B cell (primary cell): ENCODE data around the gene CCDC24. TPM values are rescaled to one million over a fixed set of nuclear protein-coding genes. Genes with fewer than 3 reads are reported as not detected.
A peak's percentile ranks its signal among the peaks of the same experiment; 100 is the strongest.

Experiments
- ATAC-seq: fragments of 200-7000 bp; cut with Tn5 transposase; one replicate; pipeline ENCODE4 v1.10.0; 2021; ENCODE audit warnings: low read depth, mild to moderate bottlenecking, moderate number of reproducible peaks, moderate library complexity
- CTCF ChIA-PET: fragments of 350-600 bp; sonication (Branson Sonifier 250); formaldehyde crosslinking; loops from one replicate; lab custom pipeline; 2021; ENCODE audit warnings: antibody characterized with exemption, inconsistent platforms; lab: Charles Lee
- POLR2A ChIA-PET: fragments of 350-600 bp; sonication (Branson Sonifier 250); formaldehyde crosslinking; loops from one replicate; lab custom pipeline; 2021; ENCODE audit warnings: antibody characterized with exemption; lab: Charles Lee
- DNase-seq: peaks from one replicate; pipeline ENCODE4 v3.0.0; 2013
- H2AFZ ChIP-seq: 2 replicates; pipeline ENCODE4 v1.6.1; 2012; ENCODE audit warnings: mild to moderate bottlenecking, low read depth, low read length; ENCODE audit not compliant: insufficient read depth, poor library complexity, severe bottlenecking
- H3K27ac ChIP-seq, 2 donors: 1 replicate in 1 of 2; 2 replicates in 1 of 2; pipeline ENCODE4 v1.5.1; 2012 to 2013; ENCODE audit warnings: low read length in 2 of 2, mild to moderate bottlenecking in 2 of 2, moderate library complexity in 1 of 2
- H3K27me3 ChIP-seq, 4 experiments: fragments of 200-600 bp in 1 of 4; sonication (generic) in 1 of 4; replicated peaks in 1 of 4; 1 replicate in 2 of 4; 2 replicates in 2 of 4; pipeline versions ENCODE4 v1.6.1 to v1.7.0; 2013 to 2016; ENCODE audit warnings: low read length in 3 of 4, mild to moderate bottlenecking in 2 of 4, mixed read lengths in 1 of 4, moderate library complexity in 1 of 4; ENCODE audit not compliant: insufficient read depth in 4 of 4, control insufficient read depth in 3 of 4; ENCODE audit errors: control extremely low read depth in 1 of 4
- H3K36me3 ChIP-seq, 2 experiments: replicated peaks in 1 of 2; 1 replicate in 1 of 2; 2 replicates in 1 of 2; pipeline versions ENCODE4 v1.6.1 to v1.7.1; 2013; ENCODE audit warnings: low read length in 1 of 2; ENCODE audit not compliant: insufficient read depth in 2 of 2, control insufficient read depth in 1 of 2; ENCODE audit errors: control extremely low read depth in 1 of 2, extremely low read depth in 1 of 2
- H3K4me1 ChIP-seq, 2 donors: fragments of 200-600 bp in 1 of 2; sonication (generic) in 1 of 2; 1 replicate in 1 of 2; 2 replicates in 1 of 2; pipeline versions ENCODE4 v1.5.1 to v1.6.1; 2013 to 2017; ENCODE audit warnings: low read length in 2 of 2; ENCODE audit not compliant: control insufficient read depth in 2 of 2, insufficient read depth in 2 of 2
- H3K4me2 ChIP-seq: replicated peaks from 2 replicates; pipeline ENCODE3; 2012; ENCODE audit warnings: mild to moderate bottlenecking, low read depth, low read length; ENCODE audit not compliant: poor library complexity, severe bottlenecking
- H3K4me3 ChIP-seq, 5 experiments: fragments of 200-600 bp in 1 of 5; sonication (generic) in 1 of 5; 1 replicate in 3 of 5; 2 replicates in 2 of 5; pipeline versions ENCODE4 v1.5.1 to v1.7.0; 2011 to 2016; ENCODE audit warnings: low read length in 4 of 5, mild to moderate bottlenecking in 4 of 5, low read depth in 2 of 5, control low read depth in 1 of 5, moderate library complexity in 1 of 5; ENCODE audit not compliant: insufficient read depth in 1 of 5; ENCODE audit errors: control extremely low read depth in 1 of 5, extremely low read depth in 1 of 5
- H3K79me2 ChIP-seq: fragments of 200-600 bp; sonication (generic); one replicate; pipeline ENCODE4 v1.6.0; 2016; ENCODE audit warnings: low read length; ENCODE audit not compliant: control insufficient read depth, insufficient read depth
- H3K9ac ChIP-seq: fragments of 200-600 bp; sonication (generic); 2 replicates; pipeline ENCODE4 v1.6.1; 2017; ENCODE audit warnings: mild to moderate bottlenecking, low read length, moderate library complexity
- H3K9me3 ChIP-seq, 3 donors: one replicate each; pipeline versions ENCODE4 v1.6.1 to v1.7.1; 2013; ENCODE audit warnings: low read length in 2 of 3; ENCODE audit not compliant: control insufficient read depth in 2 of 3, insufficient read depth in 1 of 3; ENCODE audit errors: control extremely low read depth in 1 of 3
- H4K20me1 ChIP-seq: 2 replicates; pipeline ENCODE4 v1.6.0; 2012; ENCODE audit warnings: mild to moderate bottlenecking, low read length; ENCODE audit not compliant: insufficient read depth, control insufficient read depth, poor library complexity, severe bottlenecking
- H3K27ac Mint-ChIP-seq: one replicate; pipeline ENCODE4 v1.8.0; 2021; ENCODE audit warnings: mixed read lengths
- H3K27me3 Mint-ChIP-seq: one replicate; pipeline ENCODE4 v1.8.0; 2021; ENCODE audit warnings: mixed read lengths
- H3K4me1 Mint-ChIP-seq: one replicate; pipeline ENCODE4 v1.8.0; 2021; ENCODE audit warnings: mixed read lengths
- H3K4me3 Mint-ChIP-seq: one replicate; pipeline ENCODE4 v1.8.0; 2021; ENCODE audit warnings: mixed read lengths
- H3K9me3 Mint-ChIP-seq: one replicate; pipeline ENCODE4 v1.8.0; 2022; ENCODE audit warnings: mixed read lengths; ENCODE audit not compliant: insufficient read depth
- CTCF ChIP-seq: fragments of 200-600 bp; IDR thresholded peaks from one replicate; pipeline ENCODE4 v1.8.0; 2022; ENCODE audit warnings: antibody characterized with exemption, mild to moderate bottlenecking
- EZH2 ChIP-seq: IDR thresholded peaks from 2 replicates; pipeline ENCODE4 v1.6.1; 2012; ENCODE audit warnings: borderline replicate concordance, low read depth, mild to moderate bottlenecking, moderate library complexity, low read length; ENCODE audit not compliant: insufficient read depth, poor library complexity, severe bottlenecking
- WGBS: methylation state at CpG from one replicate; pipeline ENCODE4 v1.1.5; 2013; ENCODE audit warnings: missing lambda C conversion rate; ENCODE audit not compliant: insufficient coverage; 5-methylcytosine and 5-hydroxymethylcytosine counted together
- intact Hi-C: fragments of 100-400 bp; cut with micrococcal nuclease; formaldehyde crosslinking; loops from one replicate; pipeline ENCODE4 v1.10.0; 2022
- polyA plus RNA-seq: library from polyadenylated mRNA; depleted of rRNA; stranded (reverse); fragments of >200 nt; gene quantifications from 2 replicates; pipeline ENCODE4 v1.2.3, GENCODE V29; 2012
- total RNA-seq, 2 donors: library from RNA; stranded (reverse); fragments of 120-200 nt in 1 of 2; gene quantifications; 1 replicate in 1 of 2; 2 replicates in 1 of 2; pipeline versions ENCODE4 v1.2.3 to v1.2.4, GENCODE V29; 2013 to 2022

Gene CCDC24
- total and polyA plus RNA-seq, 2 donors (not counting 1 experiment from before 2014, with no cell fraction given): 10.1 to 18.4 TPM

DNA sequence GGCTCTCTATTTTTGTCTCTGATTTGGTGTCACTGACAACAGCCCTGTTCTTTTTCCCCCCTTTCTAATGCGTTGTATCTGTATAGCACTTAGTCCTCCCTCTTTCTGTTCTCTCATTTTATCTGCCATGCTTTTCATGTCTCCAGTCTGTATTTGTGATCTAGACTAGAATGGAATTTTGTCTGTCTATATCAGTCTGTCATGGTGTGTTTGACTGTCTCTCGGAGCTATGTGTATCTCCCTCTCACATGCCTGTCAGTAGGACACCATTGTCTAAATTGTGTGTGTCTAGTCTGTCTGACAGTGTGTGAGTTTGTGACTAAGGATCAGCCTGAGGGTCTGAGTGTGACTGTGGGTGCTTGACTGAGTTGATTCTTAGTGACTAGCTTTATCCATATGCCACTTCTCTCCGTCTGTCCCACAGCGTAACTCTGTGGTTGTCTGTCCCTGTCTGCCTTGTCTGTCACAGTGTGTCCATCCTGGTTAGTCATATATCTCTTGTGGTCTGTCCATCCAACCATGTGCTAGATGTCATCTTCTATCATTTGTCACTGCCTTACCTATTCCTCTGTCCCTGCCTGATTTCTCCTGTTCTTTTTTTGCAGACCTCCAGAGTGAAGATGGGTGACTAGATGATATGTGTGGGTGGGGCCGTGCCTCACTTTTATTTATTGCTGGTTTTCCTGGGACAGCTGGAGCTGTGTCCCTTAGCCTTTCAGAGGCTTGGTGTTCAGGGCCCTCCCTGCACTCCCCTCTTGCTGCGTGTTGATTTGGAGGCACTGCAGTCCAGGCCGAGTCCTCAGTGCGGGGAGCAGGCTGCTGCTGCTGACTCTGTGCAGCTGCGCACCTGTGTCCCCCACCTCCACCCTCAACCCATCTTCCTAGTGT is 13.8 kb upstream of the CCDC24 start:
- POLR2A ChIA-PET: no interaction called here
- Histone ChIP-seq H3K27ac (no peak overlapping the region), H3K36me3 (peaks cover 0 to 25% of the 10 kb centered on the region in 2 experiments), H3K4me1 (peaks cover 37 to 69% of the 10 kb centered on the region in 2 donors), H3K4me2 (peak overlapping the region; percentile 85), H3K9ac (no peak overlapping the region), H3K79me2 (peaks cover 16% of the 10 kb centered on the region), H4K20me1 (peaks cover 40% of the 10 kb centered on the region), H3K4me3 (no peak overlapping the region), H2AFZ (no peak overlapping the region), H3K9me3 (no peaks in the 10 kb centered on the region), H3K27me3 (no peaks in the 10 kb centered on the region)
- no peak for TF ChIP-seq EZH2
- TF ChIP-seq CTCF: no peak
- ATAC-seq (no peak), DNase-seq (peak; percentile 27)
- WGBS: 100% methylated on average over 3 of the region's 9 CpGs
- CTCF ChIA-PET: interaction anchor here (1.2 kb wide), 1 partner anchor 58 kb away, joined by 4 read pairs; no protein-coding TSS in a partner anchor
- H3K27ac Mint-ChIP-seq: peak overlapping the region; percentile 3
- H3K4me3 Mint-ChIP-seq: peak overlapping the region; percentile 97
- intact Hi-C loops: loop anchor here (10.0 kb wide), 2 partner anchors 273 to 1523 kb away; partner anchors contain the start of genes PPCS, ST3GAL3 and ZMYND12
- no peaks in the 10 kb centered on the region for H3K27me3 Mint-ChIP-seq
- H3K4me1 Mint-ChIP-seq: peaks cover 70% of the 10 kb centered on the region
- no peaks in the 10 kb centered on the region for H3K9me3 Mint-ChIP-seq

GRCh38 chr1:43978264-43978550 is 13.2 kb upstream of the CCDC24 start:
- Histone ChIP-seq H3K27ac (no peak overlapping the region), H3K4me3 (no peak overlapping the region), H4K20me1 (peaks cover 40% of the 10 kb centered on the region), H3K27me3 (no peaks in the 10 kb centered on the region), H3K9ac (no peak overlapping the region), H3K4me1 (peaks cover 37 to 69% of the 10 kb centered on the region in 2 donors), H3K36me3 (peaks cover 0 to 23% of the 10 kb centered on the region in 2 experiments), H3K4me2 (peak overlapping the region; percentile 85), H3K79me2 (peaks cover 16% of the 10 kb centered on the region), H2AFZ (no peak overlapping the region), H3K9me3 (no peaks in the 10 kb centered on the region)
- 83% methylated on average over 5 of the region's 5 CpGs for WGBS
- Mint-ChIP-seq H3K4me3 (peak overlapping the region; percentile 97), H3K4me1 (peaks cover 68% of the 10 kb centered on the region), H3K27me3 (no peaks in the 10 kb centered on the region), H3K9me3 (no peaks in the 10 kb centered on the region), H3K27ac (no peak overlapping the region)
- intact Hi-C loops: loop anchor here (10.0 kb wide), 2 partner anchors 273 to 1523 kb away; partner anchors contain the start of genes PPCS, ST3GAL3 and ZMYND12
- DNase-seq: peak; percentile 37
- POLR2A ChIA-PET: no interaction called here
- TF ChIP-seq EZH2 (no peak), CTCF (no peak)
- CTCF ChIA-PET: no interaction called here
- no peak for ATAC-seq
